A549 (cell line): ENCODE measurements around the gene HIVEP3. TPM values are rescaled to one million over a fixed set of nuclear protein-coding genes. Genes with fewer than 3 reads are reported as not detected.

Experiments used
- ATAC-seq, 2 experiments: fragments of 200-7000 bp in 1 of 2; fragments of >200 bp in 1 of 2; cut with Nextera tagmentation in 1 of 2; cut with Tn5 transposase in 1 of 2; 3 replicates each; pipeline versions ENCODE4 v1.8.0 to v1.9.1; 2018 to 2020; ENCODE audit warnings: mild to moderate bottlenecking in 1 of 2, moderate library complexity in 1 of 2
- CTCF ChIA-PET: fragments of 300-600 bp; sonication (Branson Sonifier 250); formaldehyde crosslinking; extraction: SDS; loops from one replicate; lab custom pipeline; 2021; ENCODE audit warnings: antibody characterized with exemption, inconsistent platforms; lab: Yijun Ruan, JAX
- POLR2A ChIA-PET: fragments of 350-600 bp; formaldehyde crosslinking; extraction: SDS; loops from one replicate; lab custom pipeline; 2021; ENCODE audit warnings: antibody characterized with exemption, inconsistent platforms; lab: Yijun Ruan, JAX
- DNase-seq, 2 experiments: peaks; one replicate each; pipeline versions ENCODE4 v3.0.0 to v3.0.0-alpha.2; 2011 to 2016; ENCODE audit warnings: low read depth in 1 of 2, low spot score in 1 of 2
- FAIRE-seq: peaks from 2 replicates; lab custom pipeline; 2011; peaks lifted over from hg19 to GRCh38; lab: Jason Lieb, UNC
- H3K27ac ChIP-seq, 2 experiments: fragments of >200 bp; sonication (Bioruptor Twin); formaldehyde crosslinking; 3 replicates each; pipeline ENCODE4 v1.5.1; 2016 to 2017
- H3K4me1 ChIP-seq: fragments of >200 bp; sonication (Bioruptor Twin); formaldehyde crosslinking; 3 replicates; pipeline ENCODE4 v1.6.1; 2016
- H3K4me2 ChIP-seq: fragments of >200 bp; sonication (Bioruptor Twin); formaldehyde crosslinking; 3 replicates; pipeline ENCODE4 v1.6.1; 2016
- H3K4me3 ChIP-seq: fragments of >200 bp; sonication (Bioruptor Twin); formaldehyde crosslinking; 3 replicates; pipeline ENCODE4 v1.5.1; 2016
- H3K9me3 ChIP-seq: fragments of >200 bp; sonication (Bioruptor Twin); formaldehyde crosslinking; 3 replicates; pipeline ENCODE4 v1.6.1; 2016
- BCL3 ChIP-seq: fragments of >200 bp; sonication (Bioruptor Twin); formaldehyde crosslinking; IDR thresholded peaks from 3 replicates; pipeline ENCODE4 v1.6.1; 2016
- CBX2 ChIP-seq: fragments of 200-600 bp; sonication (generic); IDR thresholded peaks from 2 replicates; pipeline ENCODE4 v1.6.1; 2016; ENCODE audit warnings: low read depth, mild to moderate bottlenecking, borderline replicate concordance
- CBX8 ChIP-seq: fragments of 200-600 bp; sonication (generic); IDR thresholded peaks from 2 replicates; pipeline ENCODE4 v1.6.1; 2016
- ELK1 ChIP-seq: fragments of 150-350 bp; IDR thresholded peaks from 2 replicates; pipeline ENCODE4 v1.6.1; 2014; ENCODE audit warnings: low read depth, mild to moderate bottlenecking, low read length
- EP300 ChIP-seq, 2 experiments: fragments of >200 bp; sonication (Bioruptor Twin); formaldehyde crosslinking; IDR thresholded peaks; 2 replicates in 1 of 2; 3 replicates in 1 of 2; pipeline ENCODE4 v1.6.1; 2016 to 2017
- ESRRA ChIP-seq: fragments of 150-350 bp; IDR thresholded peaks from 2 replicates; pipeline ENCODE4 v1.6.1; 2014; ENCODE audit warnings: mild to moderate bottlenecking, low read length, borderline replicate concordance
- FOSL2 ChIP-seq, 2 experiments: fragments of 450-650 bp in 1 of 2; fragments of >200 bp in 1 of 2; sonication (Bioruptor Twin) in 1 of 2; formaldehyde crosslinking; IDR thresholded peaks; 2 replicates each; pipeline versions ENCODE4 v1.5.0 to v1.6.1; 2016 to 2020; ENCODE audit warnings: mild to moderate bottlenecking in 1 of 2, moderate library complexity in 1 of 2
- GATA3 ChIP-seq: IDR thresholded peaks from 2 replicates; pipeline ENCODE4 v1.6.1; 2012; ENCODE audit warnings: borderline replicate concordance
- HMGXB4 ChIP-seq: fragments of 250-450 bp; sonication (Bioruptor Pico); IDR thresholded peaks from 2 replicates; pipeline ENCODE4 v1.5.0; 2021; ENCODE audit warnings: mild to moderate bottlenecking, moderate library complexity, borderline replicate concordance
- HOXA7 ChIP-seq: fragments of 250-450 bp; sonication (Bioruptor Pico); IDR thresholded peaks from 2 replicates; pipeline ENCODE4 v1.5.0; 2020; ENCODE audit warnings: mild to moderate bottlenecking, moderate library complexity
- HOXB13 ChIP-seq: fragments of 250-450 bp; sonication (Bioruptor Pico); IDR thresholded peaks from 2 replicates; pipeline ENCODE4 v1.5.0; 2020; ENCODE audit warnings: low read depth, mild to moderate bottlenecking, moderate library complexity
- JUN ChIP-seq, 2 experiments: fragments of >200 bp; sonication (Bioruptor Twin); formaldehyde crosslinking; IDR thresholded peaks; 2 replicates in 1 of 2; 3 replicates in 1 of 2; pipeline ENCODE4 v1.6.1; 2016 to 2017
- KDM1A ChIP-seq: fragments of 200-600 bp; sonication (generic); IDR thresholded peaks from 2 replicates; pipeline ENCODE4 v1.6.1; 2016; ENCODE audit warnings: low read depth, mild to moderate bottlenecking
- KDM5A ChIP-seq: fragments of 200-600 bp; sonication (generic); IDR thresholded peaks from 2 replicates; pipeline ENCODE4 v1.6.1; 2016; ENCODE audit warnings: antibody characterized with exemption, mild to moderate bottlenecking
- MAFK ChIP-seq: fragments of 450-650 bp; IDR thresholded peaks from 2 replicates; pipeline ENCODE4 v1.6.1; 2014; ENCODE audit not compliant: partially characterized antibody
- MAX ChIP-seq: IDR thresholded peaks from 2 replicates; pipeline ENCODE4 v1.6.1; 2012
- MAZ ChIP-seq: fragments of 150-350 bp; IDR thresholded peaks from 2 replicates; pipeline ENCODE4 v1.6.1; 2014; ENCODE audit warnings: antibody characterized with exemption, low read depth, low read length, borderline replicate concordance
- NFE2L2 ChIP-seq: fragments of 150-350 bp; conservative IDR thresholded peaks from 2 replicates; pipeline ENCODE4 v1.6.1; 2014; ENCODE audit warnings: low read length
- NPAS2 ChIP-seq: fragments of 250-450 bp; sonication (Bioruptor Pico); IDR thresholded peaks from 2 replicates; pipeline ENCODE4 v1.8.0; 2022; ENCODE audit warnings: mild to moderate bottlenecking, moderate library complexity, borderline replicate concordance
- PBX3 ChIP-seq: IDR thresholded peaks from 2 replicates; pipeline ENCODE4 v1.6.1; 2012
- PHF8 ChIP-seq: fragments of 200-600 bp; sonication (generic); IDR thresholded peaks from 2 replicates; pipeline ENCODE4 v1.6.1; 2016; ENCODE audit warnings: low read depth, mild to moderate bottlenecking, antibody characterized with exemption, moderate library complexity, borderline replicate concordance
- POLR2A ChIP-seq: IDR thresholded peaks from 2 replicates; pipeline ENCODE4 v1.6.1; 2012; ENCODE audit warnings: mild to moderate bottlenecking, low read length
- RAD21 ChIP-seq, 2 experiments: fragments of >200 bp in 1 of 2; sonication (Bioruptor Twin) in 1 of 2; formaldehyde crosslinking in 1 of 2; IDR thresholded peaks in 1 of 2; conservative IDR thresholded peaks in 1 of 2; 2 replicates in 1 of 2; 3 replicates in 1 of 2; pipeline ENCODE4 v1.6.1; 2012 to 2018; ENCODE audit warnings: inconsistent platforms in 1 of 2
- RCOR1 ChIP-seq: fragments of 150-350 bp; IDR thresholded peaks from 2 replicates; pipeline ENCODE4 v1.6.1; 2014; ENCODE audit warnings: antibody characterized with exemption, low read length, low read depth
- RFX5 ChIP-seq: fragments of 450-650 bp; IDR thresholded peaks from 2 replicates; pipeline ENCODE4 v1.7.1; 2014; ENCODE audit warnings: antibody characterized with exemption, mild to moderate bottlenecking, moderate library complexity
- RNF2 ChIP-seq: fragments of 200-600 bp; sonication (generic); IDR thresholded peaks from 2 replicates; pipeline ENCODE4 v1.6.1; 2016; ENCODE audit warnings: low read depth, mild to moderate bottlenecking, antibody characterized with exemption, moderate library complexity, borderline replicate concordance
- SMC3 ChIP-seq: fragments of >200 bp; sonication (Bioruptor Twin); formaldehyde crosslinking; IDR thresholded peaks from 3 replicates; pipeline ENCODE4 v1.6.1; 2018; ENCODE audit warnings: inconsistent platforms
- SREBF2 ChIP-seq: fragments of 450-650 bp; IDR thresholded peaks from 2 replicates; pipeline ENCODE4 v1.6.1; 2014; ENCODE audit warnings: mild to moderate bottlenecking, moderate library complexity
- TFCP2L1 ChIP-seq: fragments of 250-450 bp; sonication (Bioruptor Pico); IDR thresholded peaks from 2 replicates; pipeline ENCODE4 v1.5.0; 2021; ENCODE audit warnings: mild to moderate bottlenecking
- ZC3H11A ChIP-seq: fragments of 450-650 bp; IDR thresholded peaks from 2 replicates; pipeline ENCODE4 v1.6.1; 2014; ENCODE audit warnings: antibody characterized with exemption, mild to moderate bottlenecking
- ZNF302 ChIP-seq: fragments of 250-450 bp; sonication (Bioruptor Pico); IDR thresholded peaks from 2 replicates; pipeline ENCODE4 v1.9.0; 2021; ENCODE audit warnings: inconsistent platforms, mild to moderate bottlenecking, moderate library complexity
- WGBS: methylation state at CpG from one replicate; pipeline ENCODE4 v1.1.6; 2017; ENCODE audit errors: missing lambda C conversion rate; 5-methylcytosine and 5-hydroxymethylcytosine counted together
- polyA plus RNA-seq, 4 experiments: library from polyadenylated mRNA; depleted of rRNA in 3 of 4; stranded (reverse); fragments of >200 nt; fragmentation: RNase III in 1 of 4; extraction: RNeasy Plus Mini Kit Qiagen cat#74134 plus additional on column Dnase treatment in 1 of 4; gene quantifications; 2 replicates in 3 of 4; 3 replicates in 1 of 4; pipeline ENCODE4 v1.2.3, GENCODE V29; 2011 to 2017

Gene HIVEP3
- polyA plus RNA-seq, 2 of the 4 experiments (the other 2 are of a cell fraction), result 1.5 to 2.0 TPM

- no peak for FAIRE-seq
- Histone ChIP-seq H3K27ac (no peak overlapping the region), H3K9me3 (no peaks in the 10 kb centered on the region), H3K4me3 (no peak overlapping the region), H3K4me2 (no peak overlapping the region), H3K4me1 (no peaks in the 10 kb centered on the region)
- ChIA-PET POLR2A (no interaction called here), CTCF (no interaction called here)
- no peak for ATAC-seq
- TF ChIP-seq KDM1A, result no peak
- TF ChIP-seq RNF2, result no peak
- TF ChIP-seq ZC3H11A, result no peak
- no peak for TF ChIP-seq BCL3
- TF ChIP-seq ESRRA, result no peak
- no peak for TF ChIP-seq GATA3
- TF ChIP-seq TFCP2L1 (CRISPR knock-in tag), result no peak
- TF ChIP-seq ELK1, result no peak
- TF ChIP-seq KDM5A, result no peak
- no peak for TF ChIP-seq ZNF302 (CRISPR knock-in tag)
- no peak for TF ChIP-seq SREBF2
- no peak for TF ChIP-seq MAX
- no peak for TF ChIP-seq PHF8
- no peak for TF ChIP-seq HMGXB4 (CRISPR knock-in tag)
- no peak for TF ChIP-seq RFX5
- no peak for DNase-seq
- WGBS, result 28% methylated on average over 4 of the region's 4 CpGs
Observed at GRCh38 chr1:41702771-41703170, 216.0 kb downstream of the HIVEP3 start.

- FAIRE-seq, result no peak
- WGBS, result 40% methylated on average over 6 of the region's 6 CpGs
- Histone ChIP-seq H3K27ac (no peak overlapping the region), H3K9me3 (no peaks in the 10 kb centered on the region), H3K4me2 (no peak overlapping the region)
- ChIA-PET CTCF (no interaction called here), POLR2A (no interaction called here)
- TF ChIP-seq JUN (IDR thresholded peaks at IDR 0.05) (no peak), MAZ (no peak), CBX2 (no peak), NFE2L2 (no peak), POLR2A (no peak)
- TF ChIP-seq, all 56 proteins: peak for 0
- H3K4me1 ChIP-seq, result no peaks in the 10 kb centered on the region
- DNase-seq (no peak), ATAC-seq (no peak)
- no peak overlapping the region for H3K4me3 ChIP-seq
Observed at GRCh38 chr1:41700986-41701535, 217.7 kb downstream of the HIVEP3 start.

- ATAC-seq (no peak), FAIRE-seq (no peak)
- WGBS, result 67% methylated on average over 4 of the region's 5 CpGs
- TF ChIP-seq HOXB13 (CRISPR knock-in tag) (no peak), CBX8 (no peak), NFE2L2 (no peak), SMC3 (no peak), PBX3 (no peak), FOSL2 (IDR thresholded peaks at IDR 0.05) (no peak), FOSL2 (CRISPR knock-in tag; IDR thresholded peaks at IDR 0.05) (no peak), RNF2 (no peak), GATA3 (no peak), RCOR1 (no peak), ESRRA (no peak), HOXA7 (CRISPR knock-in tag) (no peak), MAFK (no peak), ZC3H11A (no peak), SREBF2 (no peak), RAD21 (conservative IDR thresholded peaks at IDR 0.05 in 1 of 2, IDR thresholded peaks at IDR 0.05 in 1 of 2) (no peak), EP300 (IDR thresholded peaks at IDR 0.05) (no peak), NPAS2 (CRISPR knock-in tag) (no peak), ZNF302 (CRISPR knock-in tag) (no peak), CBX2 (no peak)
Observed at GRCh38 chr1:41700581-41700980, 218.1 kb downstream of the HIVEP3 start.

More at GRCh38 chr1:41700581-41700980, 218.1 kb downstream of the HIVEP3 start:
- Histone ChIP-seq H3K4me2 (no peak overlapping the region), H3K9me3 (no peaks in the 10 kb centered on the region), H3K27ac (no peak overlapping the region), H3K4me3 (no peak overlapping the region), H3K4me1 (no peaks in the 10 kb centered on the region)
- ChIA-PET CTCF (no interaction called here), POLR2A (no interaction called here)
- no peak for DNase-seq
